GM19463 (cell line): ENCODE data around the gene ARPC5.
"Not testable (repeated sequence)": the region's sequence is repeated elsewhere in the genome, so short reads cannot be mapped to it uniquely, and the experiment has no call there.

Experiments used
- ATAC-seq: cut with Tn5 transposase; IDR thresholded peaks from one replicate; pipeline ENCODE4 v1.9.1; 2021; ENCODE audit warnings: mild to moderate bottlenecking, moderate library complexity; ENCODE audit not compliant: unreplicated experiment

The ARPC5 gene

DNA sequence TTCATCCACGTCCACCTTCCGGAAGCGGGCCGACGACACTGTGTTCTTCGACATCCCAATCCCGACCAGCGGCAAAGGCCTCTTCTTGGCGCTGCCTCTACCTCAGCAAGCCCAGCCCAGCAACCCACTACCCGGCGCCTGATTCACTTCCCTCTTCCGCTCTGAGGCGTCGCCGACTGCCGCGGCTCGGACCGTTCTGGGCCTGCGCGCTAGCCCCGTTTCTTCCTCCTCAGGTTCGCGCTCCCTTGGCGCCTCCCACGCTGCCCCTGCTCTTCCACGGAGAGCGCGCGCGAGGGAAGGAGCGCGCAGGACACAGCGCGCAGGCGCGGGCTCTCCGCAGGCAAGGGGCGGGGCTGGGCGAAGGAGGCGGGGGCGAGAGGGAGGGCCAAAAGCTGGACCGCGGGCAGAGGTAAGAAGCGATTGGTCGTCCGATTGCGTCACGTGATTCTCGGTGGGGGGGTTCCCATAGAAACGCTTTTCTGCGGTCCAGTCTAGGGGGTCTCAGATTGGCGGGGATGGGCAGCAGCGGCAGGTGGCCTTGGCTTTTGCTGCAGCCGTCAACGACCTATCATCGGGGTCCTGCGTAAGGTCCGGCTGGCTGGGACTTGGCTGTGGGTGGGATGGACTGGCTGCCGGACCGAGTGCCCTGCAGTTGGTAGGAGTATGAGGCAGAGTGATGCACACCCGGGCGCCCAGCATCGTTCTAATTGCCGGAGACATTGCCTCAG, at the start of gene ARPC5:
Gene ARPC5 (minus strand): TSS at position 178 of the 728 bp plus-strand sequence. CDS start 124 bp downstream, at position 54.
- ATAC-seq = peak; percentile 86

DNA sequence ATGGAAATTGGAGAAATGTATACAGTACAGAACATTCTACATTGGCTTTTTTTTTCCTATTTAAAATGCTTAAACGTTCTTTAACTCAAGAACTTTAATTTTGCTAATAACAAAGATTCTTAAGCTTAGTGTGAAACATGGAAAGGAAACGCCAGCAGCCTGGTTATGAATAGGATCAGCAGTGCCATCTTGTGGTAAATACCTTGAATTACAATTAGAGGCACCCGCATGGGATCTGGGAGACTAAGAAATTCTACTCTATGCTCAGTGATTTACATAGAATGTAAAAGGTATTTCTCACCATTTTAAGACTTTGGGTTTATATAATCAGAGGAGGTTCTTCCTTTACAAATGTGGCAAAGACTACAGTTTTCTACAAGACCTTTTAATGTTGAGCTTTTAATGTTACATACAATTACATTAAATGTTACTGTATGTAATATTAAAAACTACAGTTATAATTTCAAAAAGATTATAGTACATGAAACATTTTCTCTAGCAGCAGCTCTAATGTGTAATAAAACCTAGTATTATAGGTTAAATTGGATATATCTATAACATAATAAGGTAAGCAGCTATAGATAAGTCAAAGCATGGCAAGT, 49.6 kb upstream of the ARPC5 start:
- ATAC-seq = no peak

DNA sequence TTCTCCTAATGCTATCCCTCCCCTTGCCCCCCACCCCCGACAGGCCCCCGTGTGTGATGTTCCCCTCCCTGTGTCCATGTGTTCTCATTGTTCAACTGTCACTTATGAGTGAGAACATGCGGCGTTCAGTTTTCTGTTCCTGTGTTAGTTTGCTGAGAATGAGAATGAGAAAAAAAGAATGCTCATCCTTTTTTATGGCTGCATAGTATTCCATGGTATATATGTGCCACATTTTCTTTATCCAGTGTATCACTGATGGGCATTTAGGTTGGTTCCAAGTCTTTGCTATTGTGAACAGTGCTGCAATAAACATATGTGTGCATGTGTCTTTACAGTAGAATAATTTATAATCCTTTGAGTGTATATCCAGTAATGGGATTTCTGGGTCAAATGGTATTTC, 43.8 kb upstream of the ARPC5 start:
- ATAC-seq = not testable (repeated sequence)

DNA sequence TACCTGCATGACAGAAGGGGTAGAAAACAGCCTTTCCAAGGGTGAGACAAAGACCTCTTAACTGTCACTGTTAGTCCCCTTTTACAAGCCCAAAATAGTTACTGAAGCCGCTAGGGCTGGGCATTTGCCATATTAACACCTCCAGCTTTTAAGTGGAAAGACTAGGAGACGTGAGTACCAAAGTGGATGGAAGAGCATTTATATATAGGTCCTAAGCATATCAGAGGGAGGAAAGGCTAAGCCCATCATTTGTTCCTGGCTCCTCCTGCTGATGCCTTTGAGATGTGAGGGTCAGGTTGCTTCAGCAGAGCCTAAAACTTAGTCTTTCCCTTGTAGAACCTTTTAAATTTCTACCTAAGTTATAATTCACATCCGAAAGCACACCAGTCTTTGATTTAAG, 43.2 kb upstream of the ARPC5 start:
- ATAC-seq = no peak

DNA sequence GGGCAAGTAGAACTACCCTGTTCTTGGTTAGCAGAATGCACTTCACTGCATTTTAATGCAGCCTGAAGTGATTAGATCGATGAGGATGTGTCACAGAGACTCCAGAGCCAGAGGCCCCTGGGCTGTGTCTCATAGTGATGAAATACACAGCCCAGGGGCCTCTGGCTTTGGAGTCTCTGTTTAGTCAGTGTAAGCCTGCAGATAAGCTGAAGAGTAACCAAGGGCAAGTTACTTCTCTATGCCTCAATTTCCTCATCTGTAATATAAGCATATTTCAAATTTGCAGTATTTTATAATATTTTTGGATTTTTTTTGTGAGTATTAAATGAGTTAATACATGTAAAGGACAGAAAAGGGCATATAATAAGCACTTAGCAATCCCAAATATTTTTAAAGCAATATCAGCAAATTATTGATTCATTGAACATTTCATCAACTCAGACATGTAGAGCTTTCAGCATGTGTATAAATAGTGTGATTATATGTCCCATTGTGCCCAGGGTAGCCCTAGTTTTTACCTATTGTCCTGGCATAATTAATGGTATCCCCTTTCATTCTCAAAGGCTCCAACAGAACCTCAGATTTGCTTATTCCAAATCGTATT, 41.1 kb upstream of the ARPC5 start:
- no peak for ATAC-seq

DNA sequence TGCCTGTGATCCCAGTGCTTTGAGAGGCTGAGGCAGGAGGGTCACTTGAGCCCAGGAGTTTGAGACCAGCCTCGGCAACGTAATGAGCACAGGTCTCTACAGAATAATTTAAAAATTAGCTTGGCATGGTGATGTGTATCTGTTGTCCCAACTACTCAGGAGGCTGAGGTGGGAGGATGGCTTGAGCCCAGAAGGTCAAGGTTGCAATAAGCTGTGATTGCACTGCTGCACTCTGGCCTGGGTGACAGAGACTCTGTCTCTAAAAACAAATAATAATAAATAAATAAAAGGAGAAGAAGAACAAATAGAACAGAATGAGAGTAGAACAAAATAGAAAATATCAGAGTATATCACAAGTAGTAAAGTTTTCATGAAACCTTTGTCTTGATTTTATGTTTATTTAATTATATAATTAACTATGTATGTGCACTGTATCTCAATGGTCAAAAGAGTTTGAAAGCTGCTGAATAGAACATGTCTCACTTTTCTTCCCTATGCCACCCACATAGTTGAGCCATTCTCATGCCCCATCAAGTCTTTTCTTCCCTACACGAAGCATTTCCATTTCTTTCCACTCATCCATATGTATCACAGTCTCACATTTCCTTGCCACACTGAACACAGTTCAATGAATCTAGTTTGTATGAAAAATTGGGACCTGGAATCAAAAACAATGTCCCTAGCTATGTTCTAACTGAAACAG, 40.5 kb upstream of the ARPC5 start:
- no peak for ATAC-seq

DNA sequence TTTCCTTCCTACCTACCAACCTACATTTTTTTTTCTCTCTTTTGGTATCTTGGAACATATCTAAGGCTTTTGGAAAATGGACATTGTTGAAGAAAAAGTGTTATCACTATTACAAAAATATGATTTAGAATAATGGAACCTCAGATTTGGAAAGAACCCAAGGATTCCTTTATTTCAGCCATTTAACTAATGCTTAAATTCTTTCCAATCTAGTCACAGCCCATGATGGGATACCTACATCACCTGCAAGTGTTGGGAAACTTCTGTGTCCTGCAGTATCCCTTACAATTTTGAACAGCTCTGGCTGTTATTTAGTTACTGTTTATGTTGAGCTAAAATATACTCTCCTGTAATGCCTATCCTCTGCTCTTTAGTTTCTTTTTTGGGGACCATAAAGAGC, 39.8 kb upstream of the ARPC5 start:
- ATAC-seq = no peak

DNA sequence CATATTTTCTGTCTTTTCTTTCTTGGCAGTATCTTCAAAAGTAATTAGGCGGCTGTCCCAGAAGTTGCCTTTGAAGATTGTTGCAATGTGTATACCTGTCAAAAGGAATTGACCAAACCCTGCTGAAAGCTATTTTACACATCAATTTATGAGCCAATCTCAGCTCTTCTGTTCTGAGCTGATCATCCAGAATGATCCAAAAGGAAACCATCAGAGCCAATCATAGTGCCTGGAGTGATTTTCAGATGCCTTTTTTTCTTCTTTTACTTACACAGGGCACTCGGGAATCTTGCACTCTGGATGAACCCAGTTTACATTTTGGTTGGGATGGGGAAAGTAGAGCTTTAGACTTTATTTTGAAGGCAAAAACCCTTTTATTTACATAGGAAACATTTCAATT, 39.3 kb upstream of the ARPC5 start:
- no peak for ATAC-seq

DNA sequence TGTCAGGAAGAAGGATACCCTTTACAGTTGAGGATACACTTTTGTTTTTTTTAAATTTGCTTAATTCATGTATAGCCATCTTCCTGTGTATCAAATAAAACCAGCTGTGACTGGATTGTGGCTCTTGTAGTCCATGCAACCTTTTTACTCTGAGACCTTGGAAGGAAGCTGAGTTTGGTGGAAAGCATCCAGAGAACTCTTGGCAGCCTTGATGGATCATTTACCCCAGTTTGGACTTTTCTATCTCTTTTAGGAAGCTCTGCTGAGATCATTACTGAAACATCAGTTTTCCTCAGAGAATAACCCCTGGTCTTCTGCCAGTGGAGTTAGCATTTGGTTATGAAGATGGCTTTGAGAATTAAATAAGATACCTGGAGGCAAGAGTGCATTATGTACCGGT, 38.8 kb upstream of the ARPC5 start:
- no peak for ATAC-seq

DNA sequence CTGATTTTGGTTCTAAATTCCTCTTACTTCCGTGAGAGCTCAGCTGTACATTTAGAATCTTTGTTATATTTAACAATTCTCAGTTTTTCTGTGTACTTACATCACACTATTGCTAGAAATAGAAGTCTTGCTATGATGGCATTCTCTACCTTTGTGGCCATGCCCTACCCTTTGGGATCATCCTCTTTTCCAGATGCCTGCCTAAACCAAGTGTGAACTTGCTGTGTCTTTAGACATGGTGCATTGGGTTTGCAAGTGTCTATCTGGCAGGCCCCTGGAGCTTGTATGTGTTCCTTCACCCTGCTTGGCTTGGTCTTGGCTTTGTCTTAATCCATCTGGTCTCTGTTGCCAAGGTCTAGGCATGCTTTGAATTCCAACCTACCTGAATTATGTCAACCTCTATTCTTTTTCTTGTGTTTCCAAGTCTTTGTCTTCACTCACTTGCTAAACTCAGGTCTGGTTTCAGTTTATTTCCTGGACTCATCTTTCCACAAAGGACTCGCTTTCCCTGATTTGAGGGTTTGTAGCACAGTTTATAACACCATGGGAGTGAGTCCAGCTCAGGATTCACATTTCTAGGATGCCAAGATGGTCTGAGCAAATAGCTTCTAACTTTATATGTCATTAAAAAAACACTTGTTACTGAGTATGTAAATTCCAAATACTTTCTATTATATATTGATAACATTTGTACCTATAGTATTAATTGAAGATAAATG, 38.2 kb upstream of the ARPC5 start:
- ATAC-seq = no peak

DNA sequence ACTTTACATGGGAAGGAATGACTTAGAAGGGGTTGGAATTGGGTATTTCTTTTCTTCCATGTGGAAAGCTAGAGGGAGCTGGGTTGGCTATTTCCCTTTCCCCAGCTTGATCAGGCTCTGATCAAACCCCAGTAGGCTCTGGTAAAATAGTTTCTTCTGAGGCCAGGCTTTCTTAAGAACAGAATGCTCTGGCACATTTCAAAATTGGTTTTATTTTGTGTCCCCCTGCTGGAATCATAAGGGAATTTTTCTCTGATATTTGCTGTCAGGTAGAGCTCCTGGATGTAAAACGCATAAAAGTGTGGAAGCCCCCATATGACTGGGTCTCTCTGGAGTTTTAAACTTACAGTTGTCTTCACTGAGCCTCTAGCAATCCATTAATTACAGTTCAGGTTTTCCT, 34.6 kb upstream of the ARPC5 start:
- ATAC-seq = no peak

DNA sequence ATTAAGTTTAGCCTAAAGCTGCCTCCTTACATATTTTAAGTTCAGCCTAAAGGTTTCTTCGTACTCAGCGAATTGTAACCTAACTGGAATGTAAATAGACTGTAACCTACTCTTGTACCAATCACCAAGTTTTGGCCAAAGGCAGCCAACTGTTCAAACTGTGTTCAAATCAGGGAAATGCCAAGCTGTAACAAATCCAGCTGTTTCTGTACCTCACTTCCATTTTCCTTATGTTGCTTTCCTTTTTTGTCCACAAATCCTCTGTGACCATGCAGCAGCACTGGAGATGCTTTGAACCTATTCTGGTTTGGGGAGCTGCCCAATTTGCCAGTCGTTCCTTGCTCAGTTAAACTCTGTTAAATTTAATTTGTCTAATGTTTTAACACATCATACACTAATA, 20.8 kb upstream of the ARPC5 start:
- no peak for ATAC-seq

DNA sequence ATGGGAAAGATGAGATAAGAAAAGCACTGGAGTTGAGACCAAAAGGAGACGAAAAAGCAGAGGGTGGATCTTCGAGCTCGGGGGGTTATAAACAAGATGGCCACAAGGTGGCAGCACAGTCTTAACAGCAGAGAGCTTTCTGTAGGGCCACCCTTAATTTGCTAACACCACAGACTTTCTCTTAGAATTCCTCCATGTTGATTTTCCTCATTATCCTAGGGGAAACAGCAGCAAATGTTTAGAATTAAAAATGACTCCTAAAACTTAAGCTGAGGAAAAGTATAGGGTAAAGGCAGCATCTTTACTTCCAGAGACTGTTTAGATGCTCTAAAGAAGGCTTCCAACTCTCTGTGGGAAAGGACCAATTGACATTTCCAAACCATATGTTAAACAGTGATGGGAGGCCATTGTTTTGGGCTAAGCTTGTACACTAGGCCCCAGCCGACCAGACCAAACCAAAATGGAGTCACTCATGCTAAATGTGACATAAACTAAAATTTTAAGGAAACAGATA, 20.0 kb upstream of the ARPC5 start:
- ATAC-seq = no peak

DNA sequence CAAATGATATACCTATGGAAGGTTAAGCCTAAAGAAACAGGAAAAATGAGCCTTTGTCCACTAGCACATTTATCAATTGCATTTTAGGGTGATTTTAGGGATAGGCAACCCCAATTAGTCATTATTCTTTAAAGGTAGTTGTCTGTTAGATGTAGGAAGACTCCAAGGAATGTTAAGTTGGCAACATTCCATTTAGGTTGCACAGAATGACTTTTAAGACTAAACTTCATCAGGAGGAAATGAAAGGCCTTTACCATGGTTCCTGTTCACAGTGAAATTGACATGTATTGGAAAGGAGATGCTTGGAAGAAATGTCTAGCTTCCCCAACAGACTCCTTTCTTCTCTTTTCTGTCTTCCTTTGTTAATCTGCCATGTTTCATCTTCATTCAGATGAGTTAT, 19.1 kb upstream of the ARPC5 start:
- no peak for ATAC-seq

DNA sequence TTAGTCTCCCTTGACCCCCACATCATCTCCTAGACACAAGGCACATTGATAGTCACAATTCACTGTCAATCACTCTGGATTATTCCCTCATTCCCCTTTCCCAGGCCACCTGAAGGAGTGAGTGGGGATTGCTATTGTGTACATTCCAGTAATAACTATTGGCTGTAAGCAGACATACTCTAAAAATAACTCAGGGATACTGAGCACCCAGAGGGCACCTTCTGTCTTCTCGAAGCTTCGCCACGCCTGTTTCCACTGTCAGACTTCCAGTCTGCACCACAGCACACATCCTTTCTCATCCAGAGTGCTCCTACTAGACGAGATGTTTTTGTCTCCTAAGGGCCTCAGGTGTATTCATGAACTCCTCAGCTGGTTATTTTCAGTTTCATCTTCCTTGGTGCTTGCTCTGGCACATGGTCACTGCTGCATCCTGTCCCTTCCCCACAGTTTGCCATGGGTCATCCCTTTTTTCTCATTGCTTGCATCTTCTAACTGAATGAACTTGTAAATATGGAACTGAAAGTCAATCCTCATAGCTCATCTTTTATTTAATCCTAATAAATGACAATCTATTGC, 18.4 kb upstream of the ARPC5 start:
- ATAC-seq = peak; percentile 49

DNA sequence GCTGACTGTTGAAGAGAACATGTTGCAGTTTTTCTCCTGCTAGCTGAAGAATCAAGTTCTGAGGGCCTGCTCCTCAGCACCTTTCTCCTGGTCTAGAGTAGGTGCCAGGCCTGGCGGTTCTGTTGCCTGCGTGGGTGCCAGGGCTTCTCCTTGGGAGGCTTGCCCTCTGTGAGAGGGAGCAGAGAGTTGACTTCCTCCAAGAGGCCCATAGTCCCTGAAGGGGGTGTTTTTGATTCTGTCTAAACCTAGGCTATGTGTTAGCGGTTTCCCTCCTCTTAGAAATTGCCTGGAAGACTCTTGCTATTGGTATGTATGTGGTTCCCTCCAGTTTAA, 17.8 kb upstream of the ARPC5 start:
- no peak for ATAC-seq

DNA sequence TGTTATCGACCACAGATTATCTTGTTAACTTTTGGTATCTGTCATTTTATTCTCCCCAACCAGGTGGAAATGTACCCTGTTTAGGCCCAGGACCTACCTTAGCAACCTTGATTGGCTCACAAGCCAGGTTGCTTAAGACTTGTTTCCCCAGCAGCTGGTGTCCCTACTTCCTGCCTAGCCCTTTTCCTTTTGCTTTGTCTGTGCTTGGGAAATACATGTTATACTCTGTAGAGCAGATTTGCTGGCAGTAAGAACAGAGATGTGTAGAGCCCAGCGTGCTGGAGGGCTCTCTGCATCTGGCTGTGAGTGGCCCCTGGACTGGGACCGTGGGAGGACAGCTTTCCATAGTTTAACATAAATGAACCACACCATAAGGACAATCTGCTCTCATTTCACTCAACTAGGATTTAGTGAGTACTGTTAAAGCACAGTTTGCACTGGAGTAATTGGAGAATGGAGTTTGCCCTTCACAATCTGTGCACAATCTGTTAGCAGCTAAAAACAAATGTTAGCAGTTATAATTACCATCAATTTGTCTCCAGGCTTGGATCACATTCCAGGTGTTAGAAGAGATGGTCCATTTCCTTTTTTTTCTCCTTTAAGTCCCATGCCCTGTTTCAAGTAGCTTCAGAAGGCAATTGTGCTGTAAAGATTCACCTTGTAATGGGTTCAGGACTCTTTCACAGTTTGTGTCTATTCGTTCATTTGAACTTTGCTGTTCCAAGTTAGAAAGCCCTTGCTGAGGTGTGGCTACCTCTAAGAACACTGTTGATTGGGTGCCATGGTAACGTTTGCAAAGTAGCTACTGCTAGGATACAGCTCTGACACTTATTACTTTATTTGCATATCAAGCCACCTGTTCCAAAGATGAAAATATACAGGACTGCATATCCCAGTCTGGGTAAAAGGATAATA, 17.2 kb upstream of the ARPC5 start, which contains the start of gene APOBEC4:
Gene APOBEC4 (minus strand): TSS at position 770 of the 915 bp plus-strand sequence. CDS start 4,535 bp downstream, outside the sequence.
- ATAC-seq = peak; percentile 8

DNA sequence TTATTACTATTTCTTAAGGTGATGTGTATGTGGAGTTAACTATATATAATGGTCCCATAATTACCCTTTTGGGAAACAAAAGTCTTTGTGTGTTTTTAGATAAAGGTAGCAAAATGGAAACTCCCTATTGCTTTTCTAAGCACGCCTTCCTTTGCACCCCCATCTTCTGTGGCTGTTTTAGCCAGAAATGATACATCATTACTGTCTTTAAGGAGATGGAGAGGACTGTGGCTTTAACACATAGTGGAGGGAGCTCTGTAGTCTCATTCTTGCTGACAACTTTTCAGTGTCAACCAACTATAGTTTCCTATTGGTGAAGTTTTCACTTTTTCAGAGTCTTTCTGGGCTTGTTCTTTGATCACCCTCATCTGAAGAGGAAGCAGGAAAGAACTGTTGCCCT, 16.5 kb upstream of the ARPC5 start:
- ATAC-seq = peak; percentile 53

DNA sequence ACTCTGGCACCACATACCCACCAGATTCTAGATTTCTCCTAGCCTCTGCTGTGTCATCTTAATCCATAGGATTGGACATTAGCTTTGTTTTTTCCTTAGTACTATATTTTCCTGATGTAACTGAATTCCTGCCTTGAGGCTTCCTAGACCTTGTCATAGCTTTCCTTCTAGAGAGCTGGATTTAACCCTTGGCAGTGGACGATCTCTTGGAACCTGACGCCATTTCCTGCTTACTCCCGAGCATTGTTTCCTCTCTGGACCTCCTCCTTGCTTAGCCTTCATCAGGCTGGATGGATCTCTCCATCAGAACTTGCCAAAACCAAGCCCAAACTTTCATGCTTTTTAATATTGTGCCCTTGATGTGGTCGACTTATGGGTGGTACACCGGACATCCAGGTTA, 16.0 kb upstream of the ARPC5 start:
- no peak for ATAC-seq

DNA sequence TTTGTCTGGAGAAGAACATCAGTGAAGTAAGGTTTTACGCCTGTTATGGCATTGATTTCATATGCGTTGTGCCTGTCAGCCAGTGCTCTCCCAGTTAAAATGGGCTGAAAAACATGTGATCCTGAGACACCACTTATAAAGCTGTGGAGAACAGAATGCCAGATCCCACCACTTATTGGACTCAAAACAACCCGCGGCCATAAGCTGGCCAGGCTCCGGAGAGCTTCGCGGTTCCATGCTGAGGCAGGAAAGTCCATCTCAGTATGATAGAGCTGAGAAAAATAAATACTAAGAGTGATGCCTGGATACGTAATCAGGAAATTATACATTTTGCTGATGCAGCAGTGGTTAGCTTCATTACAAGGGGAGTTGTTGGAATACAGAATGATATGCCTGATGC, 12.5 kb upstream of the ARPC5 start:
- no peak for ATAC-seq
